Metanephros (tissue), 1 donor: ENCODE results near the gene PSMD13. TPM values are rescaled to one million over a fixed set of nuclear protein-coding genes. Genes with fewer than 3 reads are reported as not detected.

Experiments
- total RNA-seq: library from RNA; depleted of rRNA; stranded (reverse); fragments of >200 nt; gene quantifications from one replicate; pipeline ENCODE4 v1.2.3, GENCODE V29; 2014

The PSMD13 gene
- 96.4 TPM for total RNA-seq

GRCh38 chr11:236774-237767, at the start of gene PSMD13:
PSMD13 (plus strand) TSS chr11:236976; CDS start chr11:237050, 74 bp downstream.

GRCh38 chr11:192674-193128, 44.1 kb upstream of the PSMD13 start, which contains the start of gene SCGB1C1:
SCGB1C1 (plus strand) TSS chr11:193078; CDS start chr11:193100, 22 bp downstream.

GRCh38 chr11:207208-207862, 29.4 kb upstream of the PSMD13 start, which contains the start of the genes BET1L and RIC8A:
BET1L (minus strand) TSS chr11:207399; CDS start chr11:207321, 78 bp downstream.
RIC8A (plus strand) TSS chr11:207708; CDS start chr11:208855, 1,147 bp downstream.

GRCh38 chr11:235997-236773, 591 bp upstream of the PSMD13 start, which contains the start of gene SIRT3:
SIRT3 (minus strand) TSS chr11:236342; CDS start chr11:236328, 14 bp downstream.

GRCh38 chr11:278001-278951, 41.5 kb downstream of the PSMD13 start, which contains the start of gene NLRP6:
NLRP6 (plus strand) TSS chr11:278407; CDS start chr11:278570, 163 bp downstream.

GRCh38 chr11:288478-289397, 52.0 kb downstream of the PSMD13 start, which contains the start of gene PGGHG:
PGGHG (plus strand) TSS chr11:289126; CDS start chr11:289817, 691 bp downstream.

GRCh38 chr11:299081-299891, 62.5 kb downstream of the PSMD13 start, which contains the start of gene IFITM5:
IFITM5 (minus strand) TSS chr11:299526; CDS start chr11:299490, 36 bp downstream.

Other genes with a start within 250 kb of the PSMD13 start
- gene SCGB1C1, start 43.9 kb upstream of the PSMD13 start, total RNA-seq, result not detected
- gene BET1L, start 29.6 kb upstream of the PSMD13 start, total RNA-seq, result 25.4 TPM
- 89.1 TPM for gene RIC8A, start 29.3 kb upstream of the PSMD13 start, total RNA-seq
- gene SIRT3, start 634 bp upstream of the PSMD13 start, total RNA-seq, result 22.7 TPM
- 0.64 TPM for gene NLRP6, start 41.4 kb downstream of the PSMD13 start, total RNA-seq
- 38.4 TPM for gene PGGHG, start 52.1 kb downstream of the PSMD13 start, total RNA-seq
- not detected for gene IFITM5, start 62.5 kb downstream of the PSMD13 start, total RNA-seq
- gene IFITM2, start 70.8 kb downstream of the PSMD13 start, total RNA-seq, result 55.9 TPM
- 44.6 TPM for gene IFITM1, start 77.1 kb downstream of the PSMD13 start, total RNA-seq
- gene IFITM3, start 83.9 kb downstream of the PSMD13 start, total RNA-seq, result 156 TPM
- gene B4GALNT4, start 132.5 kb downstream of the PSMD13 start, total RNA-seq, result 53.1 TPM
- 5.2 TPM for gene PKP3, start 157.2 kb downstream of the PSMD13 start, total RNA-seq
- gene SIGIRR, start 178.0 kb downstream of the PSMD13 start, total RNA-seq, result 40.8 TPM
- 12.8 TPM for gene ANO9, start 205.0 kb downstream of the PSMD13 start, total RNA-seq
- gene PTDSS2, start 213.3 kb downstream of the PSMD13 start, total RNA-seq, result 48.8 TPM